Measurements from ENCODE around the gene SGCE. TPM values are rescaled to one million over a fixed set of nuclear protein-coding genes. Genes with fewer than 3 reads are reported as not detected.

SGCE gene
- total RNA-seq, 1 donor from 2014 or later = 39.8 TPM

DNA sequence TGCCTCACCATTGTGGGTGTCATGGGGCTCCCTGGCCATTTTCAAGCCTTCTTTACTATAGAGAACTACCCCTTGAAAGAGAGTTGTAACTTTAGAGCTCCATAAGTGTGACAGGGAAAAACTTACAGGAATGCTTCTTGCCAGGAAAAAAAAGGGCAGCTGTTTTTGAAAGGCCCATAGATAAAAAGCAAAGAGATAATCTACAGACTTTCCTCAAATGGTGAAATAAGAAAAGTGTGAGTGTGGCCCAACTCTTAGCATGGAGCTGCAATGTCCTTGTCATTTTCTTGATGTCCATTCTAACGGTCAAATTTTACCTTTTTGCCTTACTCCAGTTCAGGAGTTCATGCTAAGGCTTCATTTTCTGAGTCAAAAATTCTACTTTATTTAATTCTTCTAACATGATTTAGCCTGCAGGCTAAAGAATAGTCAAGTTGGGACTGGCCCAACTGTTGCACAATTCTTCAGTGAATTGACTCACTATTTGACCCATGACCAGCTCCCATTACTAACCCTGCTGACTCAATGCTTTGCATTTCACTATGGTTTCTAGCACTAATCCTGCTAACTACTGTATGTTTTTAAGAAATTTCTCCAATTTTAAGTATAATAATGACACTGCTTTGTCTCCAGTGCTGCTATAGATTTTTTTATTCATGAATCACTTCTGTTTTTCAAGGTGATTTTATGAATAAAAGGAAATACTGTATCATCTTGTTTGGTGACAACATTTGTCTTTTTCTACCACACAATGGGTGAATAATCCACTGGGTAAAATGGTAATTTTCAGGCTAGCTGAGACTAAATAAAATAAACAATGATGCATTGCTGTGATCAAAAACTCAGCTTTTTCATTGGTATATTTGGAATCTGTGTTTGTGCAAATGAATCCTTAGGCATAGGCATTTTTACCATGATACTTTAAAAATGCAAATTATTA is 41.4 kb upstream of the SGCE start:
- no peak for TF ChIP-seq CTCF (conservative IDR thresholded peaks at IDR 0.05)
- Mint-ChIP-seq H3K27ac (no peak overlapping the region), H3K27me3 (no peaks in the 10 kb centered on the region), H3K4me1 (ENCODE audit: unreplicated experiment) (peaks cover 12% of the 10 kb centered on the region), H3K9me3 (no peaks in the 10 kb centered on the region), H3K4me3 (no peak overlapping the region), H3K36me3 (peaks cover 4% of the 10 kb centered on the region)
- no peak for DNase-seq (ENCODE audit: extremely low spot score, unreplicated experiment)

DNA sequence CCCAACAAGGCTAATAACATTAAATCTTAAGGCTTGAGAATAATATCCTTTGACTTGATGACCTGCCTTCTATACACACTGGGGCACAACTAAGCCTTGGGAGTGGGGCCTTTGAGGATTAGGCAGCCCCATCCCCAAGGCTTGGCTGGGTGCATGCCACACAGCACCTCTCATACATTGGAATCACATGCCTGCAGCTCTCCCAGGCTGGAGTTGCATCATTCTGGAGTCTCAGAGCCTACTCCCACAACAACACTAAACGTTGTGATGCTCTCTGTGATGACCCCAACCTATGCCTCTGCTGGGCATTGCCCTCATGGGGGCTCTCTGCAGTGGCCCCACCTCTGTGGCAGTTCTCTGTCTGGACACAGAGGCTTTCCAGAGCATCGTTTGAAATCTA is 31.9 kb upstream of the SGCE start:
- Mint-ChIP-seq H3K9me3 (no peaks in the 10 kb centered on the region), H3K27me3 (no peaks in the 10 kb centered on the region)
- no peak for TF ChIP-seq CTCF (conservative IDR thresholded peaks at IDR 0.05)

DNA sequence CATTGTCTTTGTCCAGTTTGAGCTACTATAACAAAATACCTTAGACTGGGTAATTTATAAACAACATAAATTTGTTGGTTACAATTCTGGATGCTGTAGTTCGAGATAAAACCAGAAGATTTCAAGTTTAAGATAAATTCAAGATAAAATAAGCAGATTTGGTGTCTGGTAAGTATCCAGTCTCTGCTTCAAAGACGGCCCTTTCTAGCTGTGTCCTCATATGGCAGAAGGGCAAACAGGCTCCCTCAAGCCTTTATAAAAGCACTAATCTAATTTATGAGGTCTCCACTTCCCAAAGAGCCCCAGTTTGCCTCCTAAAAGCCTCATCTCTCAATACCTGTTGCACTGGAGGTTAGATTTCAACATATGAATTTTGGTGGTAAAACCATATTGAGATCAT is 31.1 kb upstream of the SGCE start:
- Mint-ChIP-seq H3K4me1 (ENCODE audit: unreplicated experiment) (peaks cover 4% of the 10 kb centered on the region), H3K27me3 (no peaks in the 10 kb centered on the region), H3K9me3 (no peaks in the 10 kb centered on the region), H3K4me3 (no peak overlapping the region), H3K36me3 (no peaks in the 10 kb centered on the region), H3K27ac (no peak overlapping the region)
- TF ChIP-seq CTCF (conservative IDR thresholded peaks at IDR 0.05) = no peak
- DNase-seq (ENCODE audit: extremely low spot score, unreplicated experiment) = no peak

More for the DNA sequence above, 31.9 kb upstream of the SGCE start:
- DNase-seq (ENCODE audit: extremely low spot score, unreplicated experiment) = no peak
- no peaks in the 10 kb centered on the region for H3K36me3 Mint-ChIP-seq
- H3K27ac Mint-ChIP-seq = no peak overlapping the region
- no peak overlapping the region for H3K4me3 Mint-ChIP-seq
- peaks cover 4% of the 10 kb centered on the region for H3K4me1 Mint-ChIP-seq (ENCODE audit: unreplicated experiment)

- Mint-ChIP-seq H3K9me3 (peaks cover 8% of the 10 kb centered on the region), H3K4me1 (ENCODE audit: unreplicated experiment) (peaks cover 4% of the 10 kb centered on the region), H3K27me3 (no peaks in the 10 kb centered on the region), H3K27ac (no peak overlapping the region), H3K36me3 (no peaks in the 10 kb centered on the region), H3K4me3 (no peak overlapping the region)
- no peak for TF ChIP-seq CTCF (conservative IDR thresholded peaks at IDR 0.05)
- no peak for DNase-seq (ENCODE audit: extremely low spot score, unreplicated experiment)
Observed at GRCh38 chr7:94683066-94683465, 27.1 kb upstream of the SGCE start.

- Mint-ChIP-seq H3K27ac (no peak overlapping the region), H3K4me3 (no peak overlapping the region), H3K27me3 (no peaks in the 10 kb centered on the region), H3K36me3 (no peaks in the 10 kb centered on the region), H3K4me1 (ENCODE audit: unreplicated experiment) (peaks cover 4% of the 10 kb centered on the region), H3K9me3 (peaks cover 8% of the 10 kb centered on the region)
- no peak for TF ChIP-seq CTCF (conservative IDR thresholded peaks at IDR 0.05)
- DNase-seq (ENCODE audit: extremely low spot score, unreplicated experiment) = no peak
Observed at GRCh38 chr7:94679358-94679757, 23.4 kb upstream of the SGCE start.
